ENCODE results near the gene SCUBE3. TPM values are rescaled to one million over a fixed set of nuclear protein-coding genes. Genes with fewer than 3 reads are reported as not detected.

SCUBE3 gene
- total RNA-seq, 4 donors from 2014 or later: 0.03 to 0.19 TPM; not detected in 2

DNA sequence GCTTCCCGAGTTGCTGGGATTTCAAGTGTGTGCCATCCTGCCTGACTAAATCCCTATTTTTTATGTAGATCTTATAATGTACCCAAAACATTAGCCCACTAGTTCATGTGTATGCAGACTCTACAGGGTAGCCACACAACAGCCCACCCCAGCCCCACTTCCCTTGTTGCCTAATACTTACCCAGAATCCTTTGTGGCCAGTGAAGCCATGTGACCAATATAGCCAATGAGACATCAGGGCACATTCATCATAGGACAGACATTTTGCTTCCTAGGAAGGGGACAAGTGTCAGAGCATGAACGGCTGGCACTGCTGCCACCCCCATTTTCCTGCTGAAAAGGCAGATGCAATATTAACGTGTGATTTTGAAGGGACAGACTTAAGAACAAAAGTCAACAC is 36.6 kb upstream of the SCUBE3 start:
- TF ChIP-seq POLR2A (IDR thresholded peaks at IDR 0.05): no peak
- TF ChIP-seq CTCF (IDR thresholded peaks at IDR 0.05): no peak

DNA sequence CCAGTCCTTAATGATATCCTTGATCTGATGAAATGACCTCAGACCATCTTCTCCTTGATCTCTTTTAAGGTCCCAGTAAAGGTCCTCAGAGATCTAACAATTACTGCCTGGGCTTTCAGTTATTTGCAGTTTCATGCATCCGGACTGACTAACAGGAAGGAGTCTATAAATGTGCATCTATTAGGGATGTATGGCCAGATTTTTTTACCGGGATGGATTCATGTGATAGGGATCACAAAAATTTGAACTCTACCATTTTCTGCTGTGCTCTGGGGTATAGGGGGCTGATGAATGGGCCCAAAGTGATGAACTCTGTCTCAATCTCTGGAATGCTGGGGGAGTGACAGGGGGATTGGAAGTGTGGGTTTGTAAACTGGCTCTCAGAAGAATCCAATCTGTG is 36.2 kb upstream of the SCUBE3 start:
- DNase-seq: no peak
- Histone ChIP-seq H3K27ac (no peak overlapping the region), H3K4me1 (peaks cover 12 to 32% (median 13%) of the 10 kb centered on the region in 3 donors), H3K9me3 (no peaks in the 10 kb centered on the region), H3K4me3 (no peak overlapping the region), H3K36me3 (no peaks in the 10 kb centered on the region), H3K27me3 (no peaks in the 10 kb centered on the region)
- TF ChIP-seq CTCF (IDR thresholded peaks at IDR 0.05) (no peak), POLR2A (IDR thresholded peaks at IDR 0.05) (no peak)
- intact Hi-C loops (cut with DNase I): no loop called here
- WGBS, 2 donors: 71 to 73% methylated on average over 2 of the region's 2 CpGs

More for the DNA sequence above, 36.6 kb upstream of the SCUBE3 start:
- no peaks in the 10 kb centered on the region for H3K27me3 ChIP-seq
- intact Hi-C loops (cut with DNase I): no loop called here
- H3K4me3 ChIP-seq: no peak overlapping the region
- no peaks in the 10 kb centered on the region for H3K9me3 ChIP-seq
- H3K36me3 ChIP-seq: no peaks in the 10 kb centered on the region
- no peak for DNase-seq
- H3K27ac ChIP-seq: no peak overlapping the region
- 79 to 80% methylated on average over 3 of the region's 3 CpGs for WGBS, 2 donors
- H3K4me1 ChIP-seq: peaks cover 10 to 29% (median 10%) of the 10 kb centered on the region in 3 donors

DNA sequence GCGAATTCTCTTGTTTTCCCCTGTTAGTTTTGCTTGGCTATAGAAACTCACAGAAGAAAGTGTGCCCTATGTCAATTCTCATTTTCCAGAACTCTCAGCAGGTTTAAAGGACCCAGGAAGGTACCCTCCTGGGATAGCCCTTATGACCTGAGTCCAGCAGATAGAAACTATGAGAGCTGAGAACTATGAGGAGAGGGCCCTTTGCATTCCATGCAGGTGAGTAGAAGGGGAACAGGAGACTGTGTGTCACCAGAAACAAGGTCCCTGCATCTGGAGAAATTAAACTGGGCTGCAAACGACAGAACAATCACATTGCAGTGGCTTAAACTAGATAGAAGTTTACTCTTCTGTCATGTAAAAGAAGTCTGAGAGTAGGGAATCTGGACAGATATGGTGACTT is 35.7 kb upstream of the SCUBE3 start:
- WGBS, 2 donors: 96 to 97% methylated on average over 2 of the region's 2 CpGs
- no peaks in the 10 kb centered on the region for H3K36me3 ChIP-seq
- TF ChIP-seq POLR2A (IDR thresholded peaks at IDR 0.05): no peak
- TF ChIP-seq CTCF (IDR thresholded peaks at IDR 0.05): no peak
- H3K9me3 ChIP-seq: no peaks in the 10 kb centered on the region
- no peak overlapping the region for H3K27ac ChIP-seq
- no peak overlapping the region for H3K4me3 ChIP-seq
- intact Hi-C loops (cut with DNase I): no loop called here
- peaks cover 12 to 32% (median 13%) of the 10 kb centered on the region in 3 donors for H3K4me1 ChIP-seq
- DNase-seq: no peak
- no peaks in the 10 kb centered on the region for H3K27me3 ChIP-seq

DNA sequence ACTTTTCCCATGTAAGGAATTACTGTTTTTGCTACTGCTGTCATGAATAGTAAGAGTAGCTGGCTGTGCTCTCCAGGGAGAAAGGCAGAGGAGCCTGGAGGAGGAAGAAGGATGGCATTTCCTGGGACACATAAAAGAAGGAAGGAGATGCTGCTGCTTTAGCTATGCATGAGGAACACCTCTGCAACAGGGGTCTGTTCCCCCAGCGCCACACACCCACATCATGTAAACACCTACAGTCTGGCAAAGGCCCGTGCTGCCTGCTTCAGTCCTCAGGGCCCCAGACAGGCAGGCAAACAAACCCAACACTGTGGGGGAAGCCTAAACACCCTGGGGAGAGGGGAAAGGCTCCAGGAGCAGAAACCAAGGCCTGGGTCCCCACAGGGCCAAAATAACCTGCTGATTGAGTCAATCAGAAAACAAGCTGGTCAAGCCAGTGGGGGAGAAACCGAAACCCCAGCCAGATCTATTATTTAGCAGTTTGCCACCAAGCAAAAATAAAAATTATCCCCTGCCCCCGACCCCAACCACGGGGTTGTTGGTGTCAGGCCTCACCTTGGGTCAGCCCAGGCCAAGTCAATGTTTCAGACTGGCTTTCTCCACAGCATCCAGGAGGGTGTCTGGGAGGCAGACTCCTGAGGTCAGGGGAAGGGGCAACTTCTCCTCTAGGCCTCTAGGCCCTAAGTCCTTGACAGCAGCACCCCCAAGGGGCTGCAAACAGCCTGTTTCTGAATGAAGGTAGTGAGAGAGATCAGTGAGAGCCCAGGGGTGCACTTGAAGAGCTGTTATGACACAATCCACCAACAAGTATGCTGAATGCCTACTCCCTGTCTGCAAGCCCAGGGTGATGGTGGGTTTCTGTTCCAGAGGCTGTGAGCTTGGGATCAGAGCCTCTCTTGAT is 34.6 kb upstream of the SCUBE3 start:
- Histone ChIP-seq H3K9me3 (no peaks in the 10 kb centered on the region), H3K4me1 (peaks cover 12 to 32% (median 13%) of the 10 kb centered on the region in 3 donors), H3K4me3 (no peak overlapping the region), H3K27me3 (no peaks in the 10 kb centered on the region), H3K36me3 (no peaks in the 10 kb centered on the region), H3K27ac (peak overlapping the region in 1 of 4 donors; percentile 5)
- DNase-seq: no peak
- WGBS, 2 donors: 66 to 75% methylated on average over 3 to 5 of the region's 5 CpGs
- intact Hi-C loops (cut with DNase I): no loop called here
- TF ChIP-seq CTCF (IDR thresholded peaks at IDR 0.05): no peak
- no peak for TF ChIP-seq POLR2A (IDR thresholded peaks at IDR 0.05)

GRCh38 chr6:35179901-35180535 is 33.7 kb upstream of the SCUBE3 start:
- DNase-seq: no peak
- TF ChIP-seq POLR2A (IDR thresholded peaks at IDR 0.05) (no peak), CTCF (IDR thresholded peaks at IDR 0.05) (no peak)
- intact Hi-C loops (cut with DNase I): no loop called here
- Histone ChIP-seq H3K4me1 (peaks cover 12 to 37% (median 13%) of the 10 kb centered on the region in 3 donors), H3K27ac (peak overlapping the region in 1 of 4 donors; percentile 5), H3K4me3 (no peak overlapping the region), H3K9me3 (no peaks in the 10 kb centered on the region), H3K36me3 (no peaks in the 10 kb centered on the region), H3K27me3 (no peaks in the 10 kb centered on the region)
- WGBS, 2 donors: 42 to 67% methylated on average over 2 of the region's 2 CpGs
